ENCODE results near the gene PMF1. TPM values are rescaled to one million over a fixed set of nuclear protein-coding genes. Genes with fewer than 3 reads are reported as not detected.

The PMF1 gene
- total RNA-seq, 2 donors from 2014 or later, result 119 TPM

DNA sequence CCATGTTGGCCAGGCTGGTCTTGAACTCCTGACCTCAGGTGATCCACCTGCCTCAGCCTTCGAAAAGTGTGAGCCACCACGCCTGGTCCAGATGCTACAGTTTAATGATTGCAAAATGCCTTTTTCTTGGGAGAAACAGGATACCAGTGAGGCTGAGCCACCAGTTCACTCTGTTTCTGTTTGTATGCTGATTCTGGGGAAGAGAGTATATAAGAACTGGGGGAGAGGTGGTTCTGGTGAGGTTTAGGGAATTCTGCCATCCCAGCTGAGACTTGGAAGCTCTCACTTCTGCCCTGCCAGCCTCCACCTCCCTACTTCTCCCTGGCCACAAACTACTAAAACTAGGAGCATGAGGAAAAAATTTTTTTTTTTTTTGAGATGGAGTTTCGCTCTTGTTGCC lies 8.1 kb upstream of the PMF1 start:
- peaks cover 12% of the 10 kb centered on the region for H3K4me1 Mint-ChIP-seq
- no peak overlapping the region for H3K27ac Mint-ChIP-seq
- H3K27me3 Mint-ChIP-seq (ENCODE audit: insufficient read depth), result no peaks in the 10 kb centered on the region
- no peaks in the 10 kb centered on the region for H3K9me3 Mint-ChIP-seq
- H3K36me3 Mint-ChIP-seq (ENCODE audit: low read depth), result peaks cover 45% of the 10 kb centered on the region
- Histone ChIP-seq H3K36me3 (ENCODE audit: control insufficient read depth, insufficient read depth, low read length) (peaks cover 53% of the 10 kb centered on the region), H3K4me1 (ENCODE audit: control insufficient read depth, insufficient read depth, low read length) (no peaks in the 10 kb centered on the region), H3K4me3 (ENCODE audit: low read length) (no peak overlapping the region), H3K27me3 (ENCODE audit: control insufficient read depth, insufficient read depth, low read length, poor library complexity, severe bottlenecking) (no peaks in the 10 kb centered on the region), H3K27ac (ENCODE audit: low read depth, low read length) (no peak overlapping the region), H3K9me3 (ENCODE audit: control insufficient read depth, low read length) (no peaks in the 10 kb centered on the region), H3K9ac (ENCODE audit: extremely low read depth, low read length, poor library complexity, severe bottlenecking) (no peak overlapping the region)
- TF ChIP-seq, protein P1, sequence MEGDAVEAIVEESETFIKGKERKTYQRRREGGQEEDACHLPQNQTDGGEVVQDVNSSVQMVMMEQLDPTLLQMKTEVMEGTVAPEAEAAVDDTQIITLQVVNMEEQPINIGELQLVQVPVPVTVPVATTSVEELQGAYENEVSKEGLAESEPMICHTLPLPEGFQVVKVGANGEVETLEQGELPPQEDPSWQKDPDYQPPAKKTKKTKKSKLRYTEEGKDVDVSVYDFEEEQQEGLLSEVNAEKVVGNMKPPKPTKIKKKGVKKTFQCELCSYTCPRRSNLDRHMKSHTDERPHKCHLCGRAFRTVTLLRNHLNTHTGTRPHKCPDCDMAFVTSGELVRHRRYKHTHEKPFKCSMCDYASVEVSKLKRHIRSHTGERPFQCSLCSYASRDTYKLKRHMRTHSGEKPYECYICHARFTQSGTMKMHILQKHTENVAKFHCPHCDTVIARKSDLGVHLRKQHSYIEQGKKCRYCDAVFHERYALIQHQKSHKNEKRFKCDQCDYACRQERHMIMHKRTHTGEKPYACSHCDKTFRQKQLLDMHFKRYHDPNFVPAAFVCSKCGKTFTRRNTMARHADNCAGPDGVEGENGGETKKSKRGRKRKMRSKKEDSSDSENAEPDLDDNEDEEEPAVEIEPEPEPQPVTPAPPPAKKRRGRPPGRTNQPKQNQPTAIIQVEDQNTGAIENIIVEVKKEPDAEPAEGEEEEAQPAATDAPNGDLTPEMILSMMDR (conservative IDR thresholded peaks at IDR 0.05), result no peak
- WGBS, 2 experiments (ENCODE audit: insufficient coverage in 1 of 2, insufficient read length in 1 of 2), result 90 to 96% methylated on average over 2 of the region's 3 CpGs
- no peak for DNase-seq
- no peak overlapping the region for H3K4me3 Mint-ChIP-seq

DNA sequence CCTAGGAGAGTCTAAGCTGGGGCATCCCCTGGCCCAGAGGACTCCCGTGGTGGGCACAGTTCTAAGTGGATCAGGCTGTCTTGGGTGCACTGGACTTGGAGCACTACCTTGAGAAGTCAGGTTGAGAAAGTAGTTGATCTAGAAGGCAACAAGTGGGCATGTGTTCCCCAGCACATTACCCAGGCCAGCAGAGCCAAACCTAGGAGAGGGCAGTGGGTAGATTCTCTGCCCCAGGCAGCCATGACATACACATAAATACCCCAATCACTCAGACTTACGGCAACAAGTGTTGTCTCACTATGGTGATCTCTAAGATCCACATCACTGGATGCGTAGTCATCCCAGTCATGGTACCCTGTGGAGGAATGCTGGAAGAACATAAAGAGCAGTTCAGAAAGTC lies 1.6 kb upstream of the PMF1 start:
- Histone ChIP-seq H3K4me1 (ENCODE audit: control insufficient read depth, insufficient read depth, low read length) (no peaks in the 10 kb centered on the region), H3K27ac (ENCODE audit: low read depth, low read length) (no peak overlapping the region), H3K4me3 (ENCODE audit: low read length) (no peak overlapping the region), H3K9me3 (ENCODE audit: control insufficient read depth, low read length) (no peaks in the 10 kb centered on the region), H3K36me3 (ENCODE audit: control insufficient read depth, insufficient read depth, low read length) (peaks cover 59% of the 10 kb centered on the region), H3K9ac (ENCODE audit: extremely low read depth, low read length, poor library complexity, severe bottlenecking) (no peak overlapping the region), H3K27me3 (ENCODE audit: control insufficient read depth, insufficient read depth, low read length, poor library complexity, severe bottlenecking) (no peaks in the 10 kb centered on the region)
- TF ChIP-seq, protein P1 (conservative IDR thresholded peaks at IDR 0.05), result no peak
- no peak for DNase-seq
- H3K36me3 Mint-ChIP-seq (ENCODE audit: low read depth), result peaks cover 58% of the 10 kb centered on the region
- no peak overlapping the region for H3K27ac Mint-ChIP-seq
- no peaks in the 10 kb centered on the region for H3K27me3 Mint-ChIP-seq (ENCODE audit: insufficient read depth)
- no peaks in the 10 kb centered on the region for H3K9me3 Mint-ChIP-seq
- peaks cover 25% of the 10 kb centered on the region for H3K4me1 Mint-ChIP-seq
- WGBS, 2 experiments (ENCODE audit: insufficient coverage in 1 of 2, insufficient read length in 1 of 2), result 96% methylated on average over 3 of the region's 3 CpGs; no CpG with 5 or more reads in 1 of the 2 experiments
- H3K4me3 Mint-ChIP-seq, result no peak overlapping the region

DNA sequence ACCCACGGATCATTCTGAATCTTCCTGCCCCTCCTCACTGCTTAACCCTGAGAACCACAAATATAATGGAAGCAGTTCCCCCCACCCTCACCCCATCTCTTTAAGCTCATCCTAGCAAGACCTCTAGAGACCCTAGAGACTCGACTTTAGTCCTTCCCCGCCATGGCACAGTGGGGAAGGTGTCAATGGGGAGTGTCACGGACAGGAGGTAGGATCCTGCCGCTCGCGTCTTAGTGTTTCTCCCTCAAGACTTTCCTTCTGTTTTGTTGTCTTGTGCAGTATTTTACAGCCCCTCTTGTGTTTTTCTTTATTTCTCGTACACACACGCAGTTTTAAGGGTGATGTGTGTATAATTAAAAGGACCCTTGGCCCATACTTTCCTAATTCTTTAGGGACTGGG lies 677 bp upstream of the PMF1 start:
- H3K4me1 Mint-ChIP-seq, result peaks cover 25% of the 10 kb centered on the region
- H3K9ac ChIP-seq (ENCODE audit: extremely low read depth, low read length, poor library complexity, severe bottlenecking), result peak overlapping the region; percentile 94
- DNase-seq, result no peak
- H3K36me3 Mint-ChIP-seq (ENCODE audit: low read depth), result peaks cover 57% of the 10 kb centered on the region
- H3K36me3 ChIP-seq (ENCODE audit: control insufficient read depth, insufficient read depth, low read length), result peaks cover 55% of the 10 kb centered on the region
- H3K27ac Mint-ChIP-seq, result peak overlapping the region; percentile 100
- 94 to 97% methylated on average over 5 to 9 of the region's 9 CpGs for WGBS, 2 experiments (ENCODE audit: insufficient coverage in 1 of 2, insufficient read length in 1 of 2)
- H3K4me3 Mint-ChIP-seq, result peak overlapping the region; percentile 89
- peak overlapping the region; percentile 89 for H3K4me3 ChIP-seq (ENCODE audit: low read length)
- no peaks in the 10 kb centered on the region for H3K9me3 ChIP-seq (ENCODE audit: control insufficient read depth, low read length)
- H3K27me3 Mint-ChIP-seq (ENCODE audit: insufficient read depth), result no peaks in the 10 kb centered on the region
- no peaks in the 10 kb centered on the region for H3K27me3 ChIP-seq (ENCODE audit: control insufficient read depth, insufficient read depth, low read length, poor library complexity, severe bottlenecking)
- no peaks in the 10 kb centered on the region for H3K4me1 ChIP-seq (ENCODE audit: control insufficient read depth, insufficient read depth, low read length)
- H3K9me3 Mint-ChIP-seq, result no peaks in the 10 kb centered on the region
- H3K27ac ChIP-seq (ENCODE audit: low read depth, low read length), result no peak overlapping the region
- TF ChIP-seq, protein P1 (conservative IDR thresholded peaks at IDR 0.05), result no peak
